Measurements from ENCODE around the gene ABCA1. TPM values are rescaled to one million over a fixed set of nuclear protein-coding genes. Genes with fewer than 3 reads are reported as not detected.

ABCA1 gene
- total RNA-seq, 1 donor from 2014 or later = 21.9 TPM

- TF ChIP-seq CTCF (IDR thresholded peaks at IDR 0.05; ENCODE audit: insufficient read depth, low read length, poor library complexity, severe bottlenecking) = no peak
- no peak for DNase-seq (ENCODE audit: low read depth)
- no peaks in the 10 kb centered on the region for H3K27me3 ChIP-seq (ENCODE audit: control insufficient read depth, insufficient read depth, low read length)
- no peaks in the 10 kb centered on the region for H3K36me3 ChIP-seq (ENCODE audit: control insufficient read depth, insufficient read depth, low read length)
- no peak overlapping the region for H3K4me3 ChIP-seq (ENCODE audit: low read depth, low read length)
Observed at GRCh38 chr9:104819033-104819432, 108.9 kb downstream of the ABCA1 start.

GRCh38 chr9:104817437-104817836 lies 110.5 kb downstream of the ABCA1 start:
- DNase-seq (ENCODE audit: low read depth) = no peak
- TF ChIP-seq CTCF (IDR thresholded peaks at IDR 0.05; ENCODE audit: insufficient read depth, low read length, poor library complexity, severe bottlenecking) = no peak
- Histone ChIP-seq H3K4me3 (ENCODE audit: low read depth, low read length) (no peak overlapping the region), H3K27me3 (ENCODE audit: control insufficient read depth, insufficient read depth, low read length) (no peaks in the 10 kb centered on the region), H3K36me3 (ENCODE audit: control insufficient read depth, insufficient read depth, low read length) (no peaks in the 10 kb centered on the region)

GRCh38 chr9:104815851-104816565 lies 111.9 kb downstream of the ABCA1 start:
- DNase-seq (ENCODE audit: low read depth) = no peak
- H3K27me3 ChIP-seq (ENCODE audit: control insufficient read depth, insufficient read depth, low read length) = no peaks in the 10 kb centered on the region
- H3K36me3 ChIP-seq (ENCODE audit: control insufficient read depth, insufficient read depth, low read length) = no peaks in the 10 kb centered on the region
- TF ChIP-seq CTCF (IDR thresholded peaks at IDR 0.05; ENCODE audit: insufficient read depth, low read length, poor library complexity, severe bottlenecking) = no peak
- H3K4me3 ChIP-seq (ENCODE audit: low read depth, low read length) = no peak overlapping the region

- no peaks in the 10 kb centered on the region for H3K27me3 ChIP-seq (ENCODE audit: control insufficient read depth, insufficient read depth, low read length)
- peaks cover 1% of the 10 kb centered on the region for H3K36me3 ChIP-seq (ENCODE audit: control insufficient read depth, insufficient read depth, low read length)
- no peak for TF ChIP-seq CTCF (IDR thresholded peaks at IDR 0.05; ENCODE audit: insufficient read depth, low read length, poor library complexity, severe bottlenecking)
- DNase-seq (ENCODE audit: low read depth) = peak; percentile 92
- H3K4me3 ChIP-seq (ENCODE audit: low read depth, low read length) = peak overlapping the region; percentile 26
Observed at GRCh38 chr9:104810421-104811339, 117.3 kb downstream of the ABCA1 start.

- peaks cover 1% of the 10 kb centered on the region for H3K36me3 ChIP-seq (ENCODE audit: control insufficient read depth, insufficient read depth, low read length)
- peak; percentile 20 for TF ChIP-seq CTCF (IDR thresholded peaks at IDR 0.05; ENCODE audit: insufficient read depth, low read length, poor library complexity, severe bottlenecking)
- H3K27me3 ChIP-seq (ENCODE audit: control insufficient read depth, insufficient read depth, low read length) = no peaks in the 10 kb centered on the region
- no peak overlapping the region for H3K4me3 ChIP-seq (ENCODE audit: low read depth, low read length)
- DNase-seq (ENCODE audit: low read depth) = no peak
Observed at GRCh38 chr9:104808035-104808614, 119.8 kb downstream of the ABCA1 start.

Data from kidney epithelial cell (primary cell).